Mucosa of gallbladder (tissue), 1 donor: ENCODE results near the gene CDNF. TPM values are rescaled to one million over a fixed set of nuclear protein-coding genes. Genes with fewer than 3 reads are reported as not detected.
"Not testable (repeated sequence)": the region's sequence is repeated elsewhere in the genome, so short reads cannot be mapped to it uniquely, and the experiment has no call there.

Experiments used
- DNase-seq: peaks from one replicate; pipeline ENCODE4 v3.0.0-alpha.2; 2020; ENCODE audit warnings: low spot score
- total RNA-seq: library from RNA; stranded (reverse); gene quantifications from one replicate; pipeline ENCODE4 v1.2.1, GENCODE V29; 2021
- donor health status: DM: no; HTN: no; CAD: no.

Gene CDNF
- total RNA-seq, 1 donor from 2014 or later, result 0.98 TPM

GRCh38 chr10:14839305-14839695 lies 1.5 kb upstream of the CDNF start:
- no peak for DNase-seq

GRCh38 chr10:14838582-14839304 lies 906 bp upstream of the CDNF start:
- DNase-seq, result peak; percentile 11

DNA sequence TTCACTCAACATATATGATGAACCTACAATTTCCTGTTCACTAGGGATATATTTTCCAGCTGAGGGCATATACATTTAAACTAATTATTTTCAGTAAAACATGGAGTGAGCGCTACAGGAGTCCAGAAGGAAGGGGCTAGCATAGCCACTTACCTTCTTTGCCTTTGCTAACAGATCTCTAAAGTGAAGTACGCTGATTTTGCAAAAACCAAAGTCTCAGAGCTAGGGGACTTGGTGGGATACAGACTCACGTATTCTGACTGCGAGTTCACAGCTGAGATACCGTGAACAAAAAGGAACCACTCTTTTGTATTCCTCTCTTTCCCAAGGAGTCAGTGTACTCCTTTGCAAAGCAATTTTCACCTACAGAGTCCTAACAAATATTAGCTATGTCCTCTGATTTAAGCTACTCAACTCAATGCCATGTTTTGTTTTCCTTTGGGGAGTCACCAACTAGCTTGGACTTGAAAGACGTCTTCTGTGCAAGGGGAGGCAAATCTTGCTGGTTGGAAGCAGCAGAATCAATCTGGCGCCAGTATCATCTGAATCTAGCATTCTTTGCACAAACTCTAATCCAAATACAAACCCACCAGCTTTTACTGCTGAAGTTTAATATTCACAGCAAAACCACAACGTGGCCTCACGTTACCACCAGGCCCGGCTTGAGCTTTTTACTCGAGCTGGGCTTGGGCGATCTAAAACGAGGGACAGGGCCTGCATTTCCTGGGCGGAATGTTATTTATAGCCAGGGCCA lies 657 bp downstream of the CDNF start:
- no peak for DNase-seq

DNA sequence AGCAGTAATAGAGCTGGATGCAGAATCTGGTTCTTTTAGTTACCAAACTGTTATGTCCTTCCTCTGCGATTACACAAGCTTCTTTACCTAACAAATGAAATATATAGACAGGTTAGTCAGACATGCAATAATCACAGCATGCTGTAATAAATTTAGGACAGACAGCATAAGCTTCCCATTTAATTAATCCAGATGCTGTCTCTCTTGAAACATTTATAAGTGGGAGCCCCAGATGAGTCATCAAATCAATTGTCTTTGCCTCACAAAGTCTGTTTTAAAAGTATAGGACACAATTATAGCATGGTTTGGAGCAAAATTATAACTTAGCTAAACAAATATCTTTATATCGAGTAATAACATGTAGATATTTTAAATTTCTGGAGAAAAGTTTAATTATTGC lies 1.6 kb downstream of the CDNF start:
- DNase-seq, result no peak

GRCh38 chr10:14833106-14833505 lies 4.7 kb downstream of the CDNF start:
- no peak for DNase-seq

- no peak for DNase-seq
Measured at GRCh38 chr10:14826076-14826829, 11.6 kb downstream of the CDNF start.

- no peak for DNase-seq
Measured at GRCh38 chr10:14823966-14824365, 13.9 kb downstream of the CDNF start.

- no peak for DNase-seq
Measured at GRCh38 chr10:14822879-14823755, 14.7 kb downstream of the CDNF start.

DNA sequence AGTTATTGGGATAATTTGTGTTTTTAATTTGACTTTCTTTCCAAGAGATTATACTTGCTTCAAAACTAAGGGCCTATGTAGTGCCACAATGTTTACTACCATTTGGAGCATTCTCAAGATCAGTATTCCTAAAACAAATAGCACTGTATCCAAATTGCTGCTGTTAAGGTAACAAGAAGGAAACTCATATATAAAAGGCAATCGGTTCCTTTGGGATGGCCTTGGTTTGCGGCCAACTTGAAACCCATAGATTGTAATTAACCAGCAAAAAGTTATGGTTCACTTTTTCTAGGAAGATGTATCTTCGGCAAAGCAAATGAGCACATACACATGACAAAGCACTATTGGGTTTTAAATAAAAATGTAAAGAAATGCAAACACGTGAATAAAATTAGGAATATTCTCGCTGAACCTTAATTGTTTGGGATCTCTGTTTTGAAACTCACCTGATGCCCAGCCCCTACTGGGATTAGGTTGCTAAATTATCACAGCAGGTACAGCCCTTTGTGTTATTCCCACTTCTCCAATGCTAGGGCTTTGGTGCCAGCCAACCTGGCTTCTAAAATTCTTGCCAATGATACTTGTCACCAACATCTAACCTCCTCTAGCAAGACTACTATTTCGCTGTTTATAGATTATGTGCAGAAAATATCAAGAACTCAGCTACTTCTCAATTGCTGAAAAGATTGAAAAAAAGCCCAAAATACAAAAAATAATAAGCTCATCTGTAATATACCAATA lies 16.0 kb downstream of the CDNF start:
- no peak for DNase-seq

- DNase-seq, result no peak
Measured at GRCh38 chr10:14820775-14821154, 17.1 kb downstream of the CDNF start.

- no peak for DNase-seq
Measured at GRCh38 chr10:14820010-14820774, 17.6 kb downstream of the CDNF start.

DNA sequence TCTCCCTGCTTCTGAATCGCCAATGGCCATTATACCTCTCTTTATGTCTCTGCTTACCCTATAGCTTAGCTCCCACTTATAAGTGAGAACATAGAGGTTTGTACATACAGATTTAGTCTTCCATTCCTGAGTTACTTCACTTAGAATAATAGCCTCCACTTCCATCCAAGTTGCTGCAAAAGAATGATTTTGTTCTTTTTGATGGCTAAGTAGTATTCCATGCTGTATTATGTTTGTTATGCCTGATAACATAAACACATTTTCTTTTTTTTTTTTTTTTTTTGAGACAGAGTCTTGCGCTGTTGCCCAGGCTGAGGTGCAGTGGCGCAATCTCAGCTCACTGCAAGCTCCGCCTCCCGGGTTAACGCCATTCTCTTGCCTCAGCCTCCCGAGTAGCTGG lies 21.1 kb downstream of the CDNF start:
- DNase-seq, result not testable (repeated sequence)

DNA sequence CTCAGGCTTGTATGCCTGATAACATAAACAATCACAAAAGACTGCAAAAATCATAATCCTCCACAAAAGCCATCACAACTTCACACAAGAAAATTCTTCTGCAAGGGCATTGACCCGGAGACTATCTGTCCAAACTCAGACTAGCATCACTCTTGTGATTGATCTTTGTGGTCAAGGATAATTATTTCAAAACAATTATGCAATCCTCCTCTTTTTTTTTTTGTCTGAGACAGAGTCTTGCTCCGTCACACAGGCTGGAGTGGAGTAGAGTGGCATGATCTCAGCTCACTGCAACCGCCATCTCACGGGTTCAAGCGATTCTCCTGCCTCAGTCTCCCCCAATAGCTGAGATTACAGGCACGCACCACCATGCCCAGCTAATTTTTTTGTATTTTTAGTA lies 22.2 kb downstream of the CDNF start:
- no peak for DNase-seq

DNA sequence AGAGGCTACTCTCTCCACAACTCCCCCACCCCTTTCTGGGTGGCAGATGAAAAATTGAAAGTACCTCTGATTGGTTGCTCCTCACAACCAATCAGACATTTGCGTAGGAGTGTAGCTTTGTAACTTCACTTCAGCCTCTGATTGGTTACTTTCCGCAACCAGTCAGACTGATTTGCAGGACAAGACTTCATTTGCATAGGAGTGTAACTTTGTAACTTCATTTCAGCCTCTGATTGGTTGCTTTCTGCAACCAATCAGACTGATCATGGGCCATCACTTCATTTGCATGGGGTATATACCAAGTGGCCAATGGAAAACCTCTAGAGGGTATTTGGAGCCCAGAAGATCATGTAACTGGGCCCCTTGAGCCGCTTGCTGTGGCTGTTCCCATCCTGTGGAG lies 25.6 kb downstream of the CDNF start:
- DNase-seq, result no peak

- no peak for DNase-seq
Measured at GRCh38 chr10:14810969-14811953, 26.6 kb downstream of the CDNF start.

DNA sequence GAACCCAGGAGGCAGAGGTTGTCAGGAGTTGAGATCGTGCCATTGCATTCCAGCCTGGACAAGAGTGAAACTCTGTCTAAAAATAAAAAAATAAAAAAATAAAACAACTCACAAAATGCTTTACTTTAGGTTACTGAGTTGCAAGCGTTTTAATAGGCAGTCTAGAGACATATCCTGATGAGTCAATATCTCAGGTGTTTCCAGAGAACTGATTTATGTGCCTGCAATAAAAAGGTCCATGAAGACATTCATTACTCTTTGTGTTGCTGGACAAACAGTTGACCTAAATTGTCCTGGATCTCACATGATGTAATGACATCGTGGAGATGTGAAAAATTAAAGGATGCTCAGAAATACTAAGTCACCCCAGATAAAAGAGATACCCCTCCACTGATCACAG lies 31.5 kb downstream of the CDNF start:
- no peak for DNase-seq

GRCh38 chr10:14803827-14804226 lies 34.0 kb downstream of the CDNF start:
- no peak for DNase-seq

GRCh38 chr10:14801723-14802122 lies 36.1 kb downstream of the CDNF start:
- DNase-seq, result no peak

DNA sequence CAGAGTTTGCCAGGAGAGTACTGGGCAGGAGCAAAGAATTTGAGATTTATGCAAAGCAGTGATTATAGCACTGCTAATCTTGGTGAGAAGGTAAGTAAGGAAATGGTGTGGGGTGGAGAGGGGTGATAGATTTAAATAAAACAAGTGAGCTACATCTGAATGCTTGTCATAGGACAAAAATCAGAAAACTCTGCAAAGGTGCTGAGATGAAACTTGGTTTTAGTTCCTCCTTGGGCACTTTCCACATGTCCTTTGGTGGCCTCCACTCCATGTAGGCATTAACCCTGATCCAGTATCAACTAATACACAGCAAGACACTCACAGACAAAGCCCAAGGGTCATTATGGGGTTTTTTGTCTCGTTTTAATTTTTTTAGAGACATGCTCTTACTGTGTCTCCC lies 37.4 kb downstream of the CDNF start:
- no peak for DNase-seq
